DND-41 (cell line): ENCODE measurements around the gene PRKCE.

Source experiments
- CTCF ChIP-seq: IDR thresholded peaks from 2 replicates; pipeline ENCODE4 v1.5.1; 2012; ENCODE audit warnings: borderline replicate concordance, low read length, moderate library complexity, mild to moderate bottlenecking; ENCODE audit not compliant: poor library complexity, severe bottlenecking; ENCODE audit errors: extremely low read depth
- EZH2 ChIP-seq: IDR thresholded peaks from 3 replicates; pipeline ENCODE4 v1.6.1; 2012; ENCODE audit warnings: borderline replicate concordance, low read depth, mild to moderate bottlenecking, moderate library complexity, low read length, inconsistent platforms; ENCODE audit not compliant: severe bottlenecking

- TF ChIP-seq CTCF (no peak), EZH2 (no peak)
Observed at GRCh38 chr2:46226620-46227019, 575.1 kb downstream of the PRKCE start.
